ENCODE measurements around the gene PDE9A. TPM values are rescaled to one million over a fixed set of nuclear protein-coding genes. Genes with fewer than 3 reads are reported as not detected.

Gene PDE9A
- total and polyA plus RNA-seq, 2 donors (not counting 1 experiment from before 2014, with no cell fraction given) = 0.34 to 5.8 TPM

DNA sequence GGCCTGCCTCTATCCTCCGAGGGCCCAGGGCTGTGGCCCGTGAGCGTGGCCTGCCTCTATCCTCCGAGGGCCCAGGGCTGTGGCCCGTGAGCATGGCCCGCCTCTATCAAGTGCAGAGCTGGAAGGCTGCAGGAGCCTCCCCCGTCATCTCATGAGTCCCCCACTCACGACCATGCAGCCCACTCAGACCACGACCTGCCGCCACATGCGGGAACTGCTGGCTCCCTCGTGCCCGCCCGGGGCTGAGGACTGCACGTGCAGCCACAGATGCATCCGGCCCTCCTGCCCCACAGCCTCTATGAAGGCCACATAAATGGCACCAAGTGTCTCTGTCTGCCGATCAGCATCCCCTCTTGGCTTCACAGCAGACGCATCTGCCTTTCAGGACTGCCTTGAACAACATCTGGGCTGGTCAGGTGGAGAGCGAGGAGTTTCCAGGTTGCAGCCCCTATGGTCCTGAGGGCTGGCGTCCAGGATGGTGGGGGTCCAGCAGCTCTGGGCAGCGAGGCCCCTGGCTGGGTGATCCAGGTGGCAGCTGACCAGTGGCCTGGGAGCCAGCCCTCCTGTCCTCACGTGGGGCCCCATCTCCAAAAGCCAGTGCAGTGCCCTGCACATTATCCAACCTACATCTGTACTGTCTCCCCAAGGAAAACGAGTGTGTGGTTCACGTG is 103.3 kb downstream of the PDE9A start:
- Histone ChIP-seq H2AFZ (ENCODE audit: insufficient read depth, low read depth, low read length, poor library complexity, severe bottlenecking) (no peak overlapping the region), H4K20me1 (ENCODE audit: control insufficient read depth, insufficient read depth, low read length, poor library complexity, severe bottlenecking) (no peaks in the 10 kb centered on the region), H3K79me2 (ENCODE audit: control insufficient read depth, insufficient read depth, low read length) (no peaks in the 10 kb centered on the region), H3K9me3 (ENCODE audit: control extremely low read depth in 1 of 3, control insufficient read depth in 2 of 3, insufficient read depth in 1 of 3, low read length in 2 of 3) (no peaks in the 10 kb centered on the region), H3K27me3 (replicated peaks in 1 of 4; ENCODE audit: control extremely low read depth in 1 of 4, control insufficient read depth in 3 of 4, insufficient read depth in 4 of 4, low read length in 3 of 4) (no peaks in the 10 kb centered on the region), H3K36me3 (replicated peaks in 1 of 2; ENCODE audit: control extremely low read depth in 1 of 2, control insufficient read depth in 1 of 2, extremely low read depth in 1 of 2, insufficient read depth in 2 of 2, low read length in 1 of 2) (no peaks in the 10 kb centered on the region), H3K27ac (ENCODE audit: low read length in 2 of 2) (no peak overlapping the region), H3K4me2 (replicated peaks; ENCODE audit: low read depth, low read length, poor library complexity, severe bottlenecking) (no peak overlapping the region), H3K4me1 (ENCODE audit: control insufficient read depth in 2 of 2, insufficient read depth in 2 of 2, low read length in 2 of 2) (no peaks in the 10 kb centered on the region), H3K4me3 (ENCODE audit: control extremely low read depth in 1 of 5, extremely low read depth in 1 of 5, insufficient read depth in 1 of 5, low read depth in 2 of 5, low read length in 4 of 5) (no peak overlapping the region), H3K9ac (ENCODE audit: low read length) (no peak overlapping the region)
- POLR2A ChIA-PET = interaction anchor here (0.8 kb wide), 1 partner anchor 25 kb away, joined by 4 read pairs; no protein-coding TSS in a partner anchor
- TF ChIP-seq, protein P1, sequence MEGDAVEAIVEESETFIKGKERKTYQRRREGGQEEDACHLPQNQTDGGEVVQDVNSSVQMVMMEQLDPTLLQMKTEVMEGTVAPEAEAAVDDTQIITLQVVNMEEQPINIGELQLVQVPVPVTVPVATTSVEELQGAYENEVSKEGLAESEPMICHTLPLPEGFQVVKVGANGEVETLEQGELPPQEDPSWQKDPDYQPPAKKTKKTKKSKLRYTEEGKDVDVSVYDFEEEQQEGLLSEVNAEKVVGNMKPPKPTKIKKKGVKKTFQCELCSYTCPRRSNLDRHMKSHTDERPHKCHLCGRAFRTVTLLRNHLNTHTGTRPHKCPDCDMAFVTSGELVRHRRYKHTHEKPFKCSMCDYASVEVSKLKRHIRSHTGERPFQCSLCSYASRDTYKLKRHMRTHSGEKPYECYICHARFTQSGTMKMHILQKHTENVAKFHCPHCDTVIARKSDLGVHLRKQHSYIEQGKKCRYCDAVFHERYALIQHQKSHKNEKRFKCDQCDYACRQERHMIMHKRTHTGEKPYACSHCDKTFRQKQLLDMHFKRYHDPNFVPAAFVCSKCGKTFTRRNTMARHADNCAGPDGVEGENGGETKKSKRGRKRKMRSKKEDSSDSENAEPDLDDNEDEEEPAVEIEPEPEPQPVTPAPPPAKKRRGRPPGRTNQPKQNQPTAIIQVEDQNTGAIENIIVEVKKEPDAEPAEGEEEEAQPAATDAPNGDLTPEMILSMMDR (IDR thresholded peaks at IDR 0.05) = no peak
- TF ChIP-seq EZH2 (IDR thresholded peaks at IDR 0.05; ENCODE audit: borderline replicate concordance, insufficient read depth, low read depth, low read length, poor library complexity, severe bottlenecking) = no peak
- Mint-ChIP-seq H3K4me1 (no peaks in the 10 kb centered on the region), H3K27ac (no peak overlapping the region), H3K27me3 (no peaks in the 10 kb centered on the region), H3K9me3 (ENCODE audit: insufficient read depth) (no peaks in the 10 kb centered on the region), H3K4me3 (no peak overlapping the region)
- intact Hi-C loops (cut with micrococcal nuclease) = no loop called here
- ATAC-seq (ENCODE audit: low read depth) = no peak
- no peak for DNase-seq
- 88% methylated on average over 24 of the region's 24 CpGs for whole genome bisulfite sequencing (ENCODE audit: insufficient coverage)
- CTCF ChIA-PET = no interaction called here

DNA sequence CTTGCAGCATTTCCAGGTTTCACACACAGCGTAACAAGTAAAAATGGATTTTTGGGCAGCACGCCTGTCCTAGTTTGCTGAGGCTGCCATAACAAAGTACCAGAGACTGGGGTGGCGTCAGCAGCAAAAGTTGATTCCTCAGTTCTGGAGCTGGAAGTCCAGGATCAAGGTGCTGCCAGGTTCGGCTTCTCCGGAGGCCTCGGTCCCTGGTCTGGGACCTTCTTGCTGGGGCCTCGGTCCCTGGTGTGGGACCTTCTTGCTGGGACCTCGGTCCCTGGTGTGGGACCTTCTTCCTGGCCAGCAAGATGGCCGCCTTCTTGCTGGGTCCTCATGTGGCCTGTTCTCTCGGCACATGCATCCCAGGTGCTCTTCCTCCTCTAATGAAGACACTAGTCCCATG is 104.0 kb downstream of the PDE9A start:
- no peak overlapping the region for H3K4me3 Mint-ChIP-seq
- ChIA-PET CTCF (no interaction called here), POLR2A (interaction anchor here (0.8 kb wide), 1 partner anchor 24 kb away, joined by 4 read pairs; no protein-coding TSS in a partner anchor)
- Histone ChIP-seq H3K27me3 (replicated peaks in 1 of 4; ENCODE audit: control extremely low read depth in 1 of 4, control insufficient read depth in 3 of 4, insufficient read depth in 4 of 4, low read length in 3 of 4) (no peaks in the 10 kb centered on the region), H3K27ac (ENCODE audit: low read length in 2 of 2) (no peak overlapping the region), H3K9me3 (ENCODE audit: control extremely low read depth in 1 of 3, control insufficient read depth in 2 of 3, insufficient read depth in 1 of 3, low read length in 2 of 3) (no peaks in the 10 kb centered on the region), H3K4me3 (ENCODE audit: control extremely low read depth in 1 of 5, extremely low read depth in 1 of 5, insufficient read depth in 1 of 5, low read depth in 2 of 5, low read length in 4 of 5) (no peak overlapping the region), H3K79me2 (ENCODE audit: control insufficient read depth, insufficient read depth, low read length) (no peaks in the 10 kb centered on the region), H3K9ac (ENCODE audit: low read length) (no peak overlapping the region), H3K4me1 (ENCODE audit: control insufficient read depth in 2 of 2, insufficient read depth in 2 of 2, low read length in 2 of 2) (no peaks in the 10 kb centered on the region), H3K4me2 (replicated peaks; ENCODE audit: low read depth, low read length, poor library complexity, severe bottlenecking) (no peak overlapping the region), H4K20me1 (ENCODE audit: control insufficient read depth, insufficient read depth, low read length, poor library complexity, severe bottlenecking) (no peaks in the 10 kb centered on the region), H2AFZ (ENCODE audit: insufficient read depth, low read depth, low read length, poor library complexity, severe bottlenecking) (no peak overlapping the region), H3K36me3 (replicated peaks in 1 of 2; ENCODE audit: control extremely low read depth in 1 of 2, control insufficient read depth in 1 of 2, extremely low read depth in 1 of 2, insufficient read depth in 2 of 2, low read length in 1 of 2) (no peaks in the 10 kb centered on the region)
- H3K4me1 Mint-ChIP-seq = no peaks in the 10 kb centered on the region
- H3K9me3 Mint-ChIP-seq (ENCODE audit: insufficient read depth) = no peaks in the 10 kb centered on the region
- H3K27ac Mint-ChIP-seq = no peak overlapping the region
- H3K27me3 Mint-ChIP-seq = no peaks in the 10 kb centered on the region
- intact Hi-C loops (cut with micrococcal nuclease) = no loop called here
- 93% methylated on average over 10 of the region's 10 CpGs for WGBS (ENCODE audit: insufficient coverage)
- DNase-seq = no peak
- ATAC-seq (ENCODE audit: low read depth) = no peak
- TF ChIP-seq, protein P1 (IDR thresholded peaks at IDR 0.05) = no peak
- TF ChIP-seq EZH2 (IDR thresholded peaks at IDR 0.05; ENCODE audit: borderline replicate concordance, insufficient read depth, low read depth, low read length, poor library complexity, severe bottlenecking) = no peak
